SH-SY5Y (cell line): ENCODE measurements around the gene SDK1.

ENCODE experiments used
- GATA2 ChIP-seq: IDR thresholded peaks from 2 replicates; pipeline ENCODE4 v1.6.1; 2011; ENCODE audit warnings: mild to moderate bottlenecking, low read depth, low read length
- GATA3 ChIP-seq: IDR thresholded peaks from 2 replicates; pipeline ENCODE4 v1.6.1; 2011; ENCODE audit warnings: low read depth, mild to moderate bottlenecking, low read length, moderate library complexity

- no peak for TF ChIP-seq GATA2
- TF ChIP-seq GATA3 = no peak
Observed at GRCh38 chr7:3438352-3438751, 137.3 kb downstream of the SDK1 start.
